ENCODE data around the gene TRAPPC11.
"Not testable (repeated sequence)": the region's sequence is repeated elsewhere in the genome, so short reads cannot be mapped to it uniquely, and the experiment has no call there.

TRAPPC11 gene

DNA sequence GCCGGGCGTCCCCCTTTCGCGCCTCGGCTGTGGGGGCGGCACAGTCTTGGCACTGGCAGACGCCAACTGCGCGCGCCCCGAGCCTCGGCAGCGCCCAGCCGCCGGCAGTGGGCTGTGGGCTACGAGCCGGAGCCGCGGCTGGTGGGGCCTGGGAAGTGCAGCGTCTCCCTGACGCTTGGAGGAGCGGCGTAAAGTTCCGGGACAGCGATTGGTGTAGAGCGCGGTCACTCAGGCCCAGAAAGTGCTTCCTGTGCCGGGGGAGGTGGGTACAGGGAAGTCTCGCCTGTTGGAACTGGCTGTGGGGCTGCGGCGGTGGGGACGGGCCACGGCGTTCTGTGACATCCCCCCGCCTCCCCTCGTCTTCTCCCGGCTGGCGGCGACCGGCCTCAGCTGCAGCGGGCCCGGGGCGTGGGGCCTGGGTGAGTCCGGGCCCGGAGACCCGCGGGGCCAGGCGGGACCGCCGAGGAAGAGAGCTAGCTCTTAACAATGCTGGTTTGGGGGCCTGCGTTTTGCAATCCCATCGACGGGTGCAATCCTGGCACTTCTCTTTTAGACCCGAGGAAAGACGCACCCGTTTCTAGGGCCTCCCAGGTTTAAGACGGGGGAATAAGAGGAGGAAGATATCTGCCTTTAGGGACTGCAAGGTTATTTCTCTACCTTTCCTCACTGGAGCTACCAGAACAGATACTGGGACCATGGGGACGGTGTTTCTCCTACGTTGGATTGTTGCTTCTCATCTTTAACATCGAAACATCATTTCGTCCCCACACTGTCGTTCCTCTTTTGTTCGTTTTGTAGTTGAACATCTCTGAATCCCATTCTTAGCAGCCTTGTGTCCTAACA is at the start of gene TRAPPC11, which contains the start of gene RWDD4:
Gene TRAPPC11, plus strand, starts transcription at position 265 of the 843 bp plus-strand sequence. CDS start 4,575 bp downstream, outside the sequence.
Gene RWDD4, minus strand, starts transcription at position 157 of the 843 bp plus-strand sequence. CDS start 233 bp downstream, outside the sequence.
- peak; percentile 92 for DNase-seq (ENCODE audit: low read depth in 2 of 2)

DNA sequence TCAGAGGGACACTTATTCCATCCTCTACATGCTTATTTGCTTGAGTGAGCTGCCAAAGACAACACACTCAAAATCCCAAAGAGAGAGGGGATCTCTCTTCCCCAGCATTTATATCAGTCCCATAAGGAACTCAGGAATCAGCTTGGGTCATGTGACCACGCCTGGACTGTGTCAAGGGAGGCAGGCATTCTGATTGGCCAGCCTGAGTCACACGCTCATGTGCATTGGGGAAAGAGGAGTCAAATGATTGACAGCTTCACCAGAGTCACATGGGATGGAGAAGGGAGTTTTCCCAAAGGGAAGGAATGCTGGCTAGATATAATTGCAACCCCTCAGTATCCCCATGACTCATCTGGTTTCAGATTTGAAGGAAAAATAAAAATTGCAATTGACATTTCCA is 49.1 kb upstream of the TRAPPC11 start:
- no peak for DNase-seq (ENCODE audit: low read depth in 2 of 2)

DNA sequence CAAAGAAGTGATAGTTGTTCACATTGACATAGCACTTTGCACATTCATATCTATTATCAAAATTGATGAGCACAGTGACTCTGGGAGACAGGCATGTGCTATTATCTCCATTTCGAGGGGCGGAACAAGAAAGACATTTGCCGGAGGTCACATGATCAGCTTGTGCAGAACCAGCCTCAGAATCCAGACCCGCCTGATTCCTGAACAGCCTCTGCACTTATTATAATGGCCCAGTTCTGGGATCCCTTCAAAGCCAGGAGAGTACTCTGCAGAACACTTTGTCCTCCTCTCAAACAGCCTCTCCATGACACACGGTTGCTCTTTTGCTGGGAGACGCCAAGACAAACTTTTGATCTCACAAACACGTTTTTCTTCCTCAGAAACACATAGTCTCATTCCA is 48.5 kb upstream of the TRAPPC11 start:
- DNase-seq (ENCODE audit: low read depth in 2 of 2), result no peak

DNA sequence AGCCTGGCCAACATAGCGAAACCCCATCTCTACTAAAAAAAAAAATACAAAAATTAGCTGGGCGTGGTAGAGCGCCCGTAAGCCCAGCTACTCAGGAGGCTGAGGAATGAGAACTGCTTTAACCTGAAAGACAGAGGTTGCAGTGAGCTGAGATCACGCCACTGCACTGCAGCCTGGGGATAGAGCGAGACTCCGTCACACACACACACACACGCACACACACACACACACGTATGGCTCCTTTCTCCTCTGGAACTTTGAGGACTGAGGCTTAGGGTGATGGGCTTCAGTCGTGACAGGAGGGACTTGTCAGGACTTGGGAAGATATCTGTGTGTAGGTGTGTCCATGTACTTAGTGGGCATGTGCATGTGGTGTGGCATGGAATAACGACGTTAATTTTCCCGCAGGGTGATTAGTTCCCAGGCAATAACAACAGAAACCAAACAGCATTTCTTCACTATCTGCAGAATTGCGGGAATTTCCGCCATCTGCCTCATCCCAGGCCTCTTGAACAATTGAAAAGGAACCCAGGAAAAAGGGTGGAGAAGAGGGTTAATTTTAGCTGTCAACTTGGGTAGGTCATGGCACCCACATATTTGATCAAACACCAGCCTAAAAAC is 47.8 kb upstream of the TRAPPC11 start:
- no peak for DNase-seq (ENCODE audit: low read depth in 2 of 2)

DNA sequence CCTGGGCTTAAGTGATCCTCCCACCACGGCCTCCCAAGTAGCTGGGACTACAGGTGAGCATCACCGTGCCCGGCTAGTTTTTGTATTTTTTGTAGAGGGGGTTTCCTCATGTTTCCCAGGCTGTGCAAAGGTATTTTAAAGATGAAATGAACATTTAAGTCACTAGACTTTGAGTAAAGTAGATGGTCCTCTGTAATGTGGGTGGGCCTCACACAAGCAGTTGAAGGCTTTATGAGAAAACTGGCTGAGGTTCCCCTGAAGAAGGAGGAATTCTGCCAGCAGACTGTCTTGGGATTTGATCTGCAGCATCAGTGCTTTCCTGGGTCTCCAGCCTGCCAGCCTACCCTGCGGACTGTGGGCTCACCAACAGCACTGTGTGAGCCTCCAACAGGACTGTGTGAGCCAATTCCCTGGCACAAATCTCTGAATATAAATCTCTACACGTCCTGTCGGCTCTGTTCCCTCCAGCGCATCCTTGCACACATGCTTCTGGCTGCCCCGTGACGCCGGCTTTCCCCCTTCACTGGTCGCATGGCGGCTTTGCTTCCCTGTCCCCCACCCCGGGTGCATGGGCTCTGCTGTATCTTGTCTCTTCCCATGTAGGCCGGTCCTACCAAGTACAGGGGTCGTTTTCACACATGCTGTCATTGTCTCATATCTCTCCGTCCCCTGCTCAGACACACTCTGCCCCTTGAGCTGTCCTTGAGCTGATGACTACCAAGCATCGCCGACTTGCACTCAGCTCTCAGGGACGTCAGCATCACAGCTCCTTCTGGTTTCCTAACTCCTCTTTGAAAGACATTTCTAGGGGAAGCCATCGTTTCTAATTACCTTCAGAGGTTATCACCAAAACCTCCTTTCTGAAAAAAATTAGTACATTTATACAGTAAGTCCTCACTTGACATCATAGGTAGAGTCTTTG is 46.5 kb upstream of the TRAPPC11 start:
- no peak for DNase-seq (ENCODE audit: low read depth in 2 of 2)

DNA sequence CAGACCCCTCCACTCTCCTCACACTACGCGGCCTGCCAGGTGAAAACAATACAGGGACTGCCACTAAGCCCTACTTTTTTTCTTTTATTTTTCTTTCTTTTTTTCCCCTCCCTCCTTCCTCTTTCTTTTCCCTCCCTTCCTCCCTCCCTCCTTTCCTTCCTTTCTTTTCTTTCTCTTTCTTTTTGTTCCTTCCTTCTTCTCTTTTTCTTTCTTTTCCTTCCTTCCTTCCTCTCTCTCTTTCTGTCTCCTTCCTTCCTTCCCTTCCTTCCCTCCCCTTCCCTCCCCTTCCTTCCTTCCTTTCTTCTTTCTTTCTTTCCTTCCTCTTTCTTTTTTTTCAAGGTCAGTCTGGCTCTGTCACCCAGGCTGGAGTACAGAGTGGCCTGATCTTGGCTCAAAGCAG is 42.0 kb upstream of the TRAPPC11 start:
- DNase-seq (ENCODE audit: low read depth in 2 of 2), result no peak

DNA sequence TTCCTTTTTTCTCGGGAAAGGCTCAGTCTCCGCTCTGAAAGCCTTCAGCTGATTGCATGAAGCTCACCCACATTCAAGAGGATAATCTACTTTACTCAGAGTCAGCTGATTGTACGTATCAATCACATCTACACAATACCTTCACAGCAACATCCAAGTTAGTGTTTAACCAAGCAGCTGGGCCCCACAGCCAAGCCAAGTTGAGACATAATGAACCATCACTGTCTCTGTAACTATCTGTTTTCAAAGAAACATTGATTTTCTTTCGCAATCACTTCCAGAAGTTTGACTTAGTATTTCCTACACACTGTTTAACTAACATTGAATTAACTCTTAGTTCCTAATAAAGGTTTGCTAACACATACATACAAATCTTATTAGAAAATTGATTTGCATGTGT is 40.4 kb upstream of the TRAPPC11 start:
- no peak for DNase-seq (ENCODE audit: low read depth in 2 of 2)

DNA sequence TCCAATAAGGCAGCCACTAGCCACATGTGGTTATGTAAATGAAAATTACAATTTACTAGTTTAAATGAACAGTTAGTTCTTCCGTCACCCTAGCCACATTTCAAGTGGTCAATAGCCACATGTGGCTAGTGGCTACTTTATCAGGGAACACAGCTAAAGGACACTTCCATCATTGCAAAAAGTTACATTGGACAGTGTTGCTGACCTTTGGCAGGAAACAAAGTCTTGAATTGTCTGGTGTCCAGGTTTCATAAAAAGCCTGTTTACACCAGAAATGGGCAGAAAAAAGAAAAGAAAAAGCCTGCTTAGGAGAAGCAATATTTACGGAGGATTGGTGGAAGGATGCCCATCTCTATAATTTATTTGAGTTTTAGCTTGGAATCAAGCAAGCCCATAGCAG is 38.7 kb upstream of the TRAPPC11 start:
- DNase-seq (ENCODE audit: low read depth in 2 of 2), result no peak

DNA sequence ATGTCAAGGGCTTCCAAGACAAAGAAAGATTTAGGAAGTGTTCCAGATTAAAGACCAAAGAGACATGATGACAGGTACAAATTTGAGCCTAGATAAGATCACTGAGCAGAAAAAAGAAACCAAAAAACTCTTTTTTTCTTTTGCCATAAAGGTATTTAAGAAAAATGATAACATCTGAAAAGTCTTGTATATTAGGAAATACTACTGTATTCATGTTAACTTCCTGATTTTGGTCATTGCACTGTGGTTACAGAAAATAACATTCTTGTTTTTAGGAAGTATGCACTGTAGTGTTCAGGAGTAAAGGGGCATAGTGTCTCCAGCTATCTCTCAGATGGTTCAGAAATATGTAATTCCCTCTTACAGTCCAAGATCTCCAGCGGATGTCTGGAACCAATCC is 37.2 kb upstream of the TRAPPC11 start:
- DNase-seq (ENCODE audit: low read depth in 2 of 2), result no peak

DNA sequence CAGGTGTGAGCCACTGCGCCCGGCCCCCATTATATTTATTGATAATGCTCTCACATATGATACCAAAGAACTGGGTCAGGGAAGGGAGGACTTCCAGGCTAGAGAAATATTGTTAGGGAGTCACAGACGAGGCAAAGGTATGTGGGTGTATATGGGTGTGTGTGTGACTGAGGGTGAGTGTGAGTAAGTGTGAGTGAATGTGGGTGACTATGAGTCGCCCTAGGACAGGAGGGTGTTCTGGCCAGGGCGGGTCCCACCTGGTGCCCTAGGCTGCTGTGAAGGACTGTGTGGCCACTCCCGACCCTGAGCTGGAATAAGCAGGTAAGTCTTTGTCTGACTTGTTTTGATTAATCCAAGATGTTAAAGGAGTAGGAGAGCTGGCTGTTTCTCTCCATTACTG is 34.5 kb upstream of the TRAPPC11 start:
- DNase-seq (ENCODE audit: low read depth in 2 of 2), result no peak

DNA sequence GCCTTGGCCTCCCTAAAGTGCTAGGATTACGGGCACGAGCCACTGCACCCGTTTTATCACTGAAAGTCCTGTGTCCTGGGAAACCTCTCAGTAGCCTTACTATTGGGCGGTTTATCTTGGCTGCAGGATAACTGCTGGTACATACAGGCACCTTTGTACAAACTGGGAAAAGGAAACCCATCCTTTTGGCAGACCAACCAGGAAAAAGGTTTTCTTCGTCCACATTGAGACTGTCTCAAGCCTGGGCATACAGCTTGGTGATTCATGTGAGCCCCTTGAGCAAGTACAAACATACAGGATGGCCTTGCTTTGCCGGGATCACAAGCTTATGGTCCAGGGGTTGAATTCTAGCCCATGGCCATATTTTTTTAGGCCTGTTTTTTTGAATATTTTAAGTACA is 32.9 kb upstream of the TRAPPC11 start:
- DNase-seq (ENCODE audit: low read depth in 2 of 2), result no peak

DNA sequence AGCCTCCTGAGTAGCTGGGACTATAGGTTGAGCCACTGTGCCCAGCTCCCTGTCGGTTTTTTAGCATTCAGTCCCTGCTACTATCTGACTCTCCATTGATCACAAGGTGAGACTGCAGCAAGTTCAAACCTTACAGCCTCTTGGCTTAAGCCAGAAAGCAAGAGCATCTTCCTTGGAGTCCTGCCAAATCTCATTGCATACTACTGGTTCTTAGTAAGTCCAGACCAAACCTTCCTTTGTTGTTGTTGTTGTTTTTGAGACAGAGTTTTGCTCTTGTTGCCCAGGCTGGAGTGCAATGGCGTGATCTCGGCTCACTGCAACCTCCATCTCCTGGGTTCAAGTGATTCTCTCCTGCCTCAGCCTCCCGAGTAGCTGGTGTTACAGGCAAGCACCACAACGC is 31.8 kb upstream of the TRAPPC11 start:
- DNase-seq (ENCODE audit: low read depth in 2 of 2), result not testable (repeated sequence)

DNA sequence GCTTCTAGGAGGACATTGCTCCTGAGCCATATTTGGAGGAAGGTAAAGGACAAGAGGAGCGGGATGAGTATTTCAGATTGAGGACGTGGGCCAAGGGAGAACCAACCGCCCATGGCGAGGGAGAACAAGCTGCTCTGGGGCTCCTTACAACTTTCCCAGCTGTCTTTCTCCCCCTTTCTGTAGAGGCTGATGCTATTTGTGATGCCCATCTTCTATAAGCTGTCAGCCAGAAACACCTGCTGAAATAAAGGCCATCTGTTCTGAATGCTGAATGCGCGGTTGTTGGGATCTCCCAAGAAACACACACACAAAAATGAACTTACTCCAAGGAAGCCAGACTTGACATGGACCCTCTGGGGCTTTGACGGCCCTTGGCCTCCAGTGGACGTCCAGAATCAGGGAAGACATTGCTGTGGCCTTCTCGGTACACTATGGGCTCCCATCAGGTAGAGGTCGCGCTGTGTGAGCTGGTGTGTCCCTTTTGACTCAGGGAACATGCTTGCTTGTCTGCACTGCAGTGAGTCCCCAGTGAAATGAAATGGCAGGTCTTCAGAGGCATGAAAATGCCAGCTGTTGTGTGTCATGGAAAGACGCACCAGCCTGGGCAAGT is 31.0 kb upstream of the TRAPPC11 start:
- DNase-seq (ENCODE audit: low read depth in 2 of 2), result no peak

DNA sequence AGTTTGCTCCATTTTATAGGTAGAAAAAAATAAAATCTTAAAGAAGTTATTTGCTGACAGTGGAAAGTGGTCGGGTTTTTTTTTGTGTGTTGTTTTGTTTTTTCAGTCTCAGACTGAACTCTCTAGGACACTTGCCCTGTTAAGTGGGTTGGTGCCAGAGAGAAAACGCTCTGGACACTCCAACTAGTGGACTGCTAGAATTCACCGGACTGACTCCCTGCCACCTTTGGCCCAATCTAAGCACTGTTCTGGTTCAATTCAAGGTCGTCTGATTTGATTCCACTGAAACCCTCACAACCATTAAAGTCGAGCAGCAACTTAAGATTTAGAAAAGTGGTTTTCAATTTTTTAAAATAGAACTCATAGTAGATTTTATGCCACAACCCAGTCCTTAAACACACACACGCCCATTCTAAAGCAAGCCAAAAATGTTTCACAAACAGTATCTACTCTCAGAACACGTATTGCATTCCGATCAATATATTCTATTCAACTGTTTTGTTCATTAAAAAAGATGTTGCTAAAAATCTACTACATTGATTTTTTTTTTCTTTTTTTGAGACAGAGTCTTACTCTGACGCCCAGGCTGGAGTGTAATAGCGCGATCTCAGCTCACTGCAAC is 27.4 kb upstream of the TRAPPC11 start:
- no peak for DNase-seq (ENCODE audit: low read depth in 2 of 2)

DNA sequence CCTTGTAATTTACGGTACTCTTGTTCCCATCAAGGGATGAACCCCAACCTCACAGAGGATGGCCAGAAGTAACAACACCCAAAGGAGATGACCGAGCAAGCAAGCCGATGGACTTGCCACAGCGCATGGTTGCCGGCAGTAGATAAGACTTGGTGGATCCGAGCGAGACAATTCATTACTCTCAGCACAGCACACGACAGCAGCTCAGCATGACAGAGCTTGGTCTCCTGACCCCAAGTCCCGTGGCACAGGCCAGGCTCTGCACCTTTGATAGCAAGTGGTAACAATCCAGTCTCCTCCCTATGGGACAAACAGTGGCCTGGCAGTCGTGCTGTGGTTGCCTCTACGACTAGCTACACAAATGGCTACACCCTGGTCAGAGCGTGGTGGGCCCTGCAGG is 26.4 kb upstream of the TRAPPC11 start:
- no peak for DNase-seq (ENCODE audit: low read depth in 2 of 2)

DNA sequence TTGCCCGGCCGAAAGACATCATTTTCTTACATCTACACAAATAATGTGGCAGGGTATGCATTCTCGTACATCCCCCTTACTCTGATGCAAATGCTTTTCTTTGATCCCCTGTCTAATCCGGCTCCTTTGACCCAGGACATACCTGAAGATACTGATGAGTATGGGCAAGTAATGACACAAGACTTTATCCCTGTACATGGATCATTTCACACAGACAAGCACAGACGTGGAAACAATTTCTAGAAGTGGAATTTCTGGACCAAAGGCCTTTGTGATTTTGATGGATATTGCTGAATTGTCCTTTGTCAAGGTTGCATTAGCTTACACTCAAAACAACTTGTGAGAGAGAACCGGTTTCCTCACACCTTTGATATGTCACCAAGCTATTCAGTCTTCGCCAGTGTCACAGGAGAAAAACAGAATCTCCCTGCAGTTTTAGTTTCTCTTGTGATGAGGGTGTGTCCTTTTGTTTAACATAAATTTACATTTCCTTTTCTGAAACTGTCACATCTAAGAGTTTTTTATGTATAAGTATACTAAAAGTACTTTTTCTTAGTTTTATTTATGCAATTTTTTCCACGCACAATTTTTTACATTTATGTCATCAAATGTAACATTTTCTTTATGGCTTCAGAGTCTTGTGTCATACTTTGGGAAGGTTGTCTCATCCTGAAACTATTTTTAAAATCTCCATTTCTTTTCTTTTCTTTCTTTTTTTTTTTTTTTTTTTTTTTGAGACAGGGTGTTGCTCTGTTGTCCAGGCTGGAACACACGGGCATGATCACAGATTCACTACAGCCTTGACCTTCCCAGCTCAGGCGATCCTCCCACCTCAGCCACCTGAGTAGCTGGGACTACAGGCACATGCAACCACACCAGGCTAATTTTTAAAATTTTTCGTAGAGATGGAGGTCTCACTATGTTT is 25.4 kb upstream of the TRAPPC11 start:
- DNase-seq (ENCODE audit: low read depth in 2 of 2), result no peak

DNA sequence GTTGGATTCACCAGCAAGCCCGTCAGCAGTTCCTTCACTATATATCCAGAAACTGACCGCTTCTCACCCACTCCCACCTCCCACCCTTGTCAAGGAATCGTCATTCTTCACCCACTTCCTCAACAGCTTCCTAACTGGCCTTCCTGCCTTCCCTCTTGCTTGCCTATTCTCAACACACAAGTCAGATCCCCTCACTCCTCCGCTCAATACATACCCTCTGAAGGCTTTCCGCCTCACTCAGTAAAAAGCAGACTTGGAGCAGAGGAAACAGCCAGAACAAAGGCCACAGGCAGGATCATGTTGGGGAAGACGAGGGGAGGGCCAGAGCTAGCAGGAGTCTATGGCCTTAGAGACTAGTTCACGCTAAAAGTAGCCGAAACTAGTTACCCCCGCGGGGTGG is 23.8 kb upstream of the TRAPPC11 start:
- no peak for DNase-seq (ENCODE audit: low read depth in 2 of 2)

DNA sequence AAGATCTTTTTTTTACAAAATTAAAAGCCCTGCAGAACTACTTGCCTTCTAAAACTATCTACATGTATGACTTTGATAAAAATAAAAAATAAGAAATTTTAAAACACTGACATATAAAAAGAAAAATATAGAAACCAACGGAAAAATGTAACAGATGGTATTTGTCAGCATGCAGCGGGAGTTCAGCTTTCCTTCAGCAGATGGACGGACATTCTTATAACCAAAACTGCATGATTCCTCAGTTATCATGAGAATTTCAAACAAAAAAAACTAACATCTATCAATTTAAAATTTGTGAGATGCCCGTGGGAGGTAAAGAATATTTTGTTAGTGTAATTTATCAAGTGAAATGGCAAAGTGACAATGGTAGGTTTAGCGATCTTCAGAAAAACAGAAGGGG is 23.4 kb upstream of the TRAPPC11 start:
- DNase-seq (ENCODE audit: low read depth in 2 of 2), result no peak

DNA sequence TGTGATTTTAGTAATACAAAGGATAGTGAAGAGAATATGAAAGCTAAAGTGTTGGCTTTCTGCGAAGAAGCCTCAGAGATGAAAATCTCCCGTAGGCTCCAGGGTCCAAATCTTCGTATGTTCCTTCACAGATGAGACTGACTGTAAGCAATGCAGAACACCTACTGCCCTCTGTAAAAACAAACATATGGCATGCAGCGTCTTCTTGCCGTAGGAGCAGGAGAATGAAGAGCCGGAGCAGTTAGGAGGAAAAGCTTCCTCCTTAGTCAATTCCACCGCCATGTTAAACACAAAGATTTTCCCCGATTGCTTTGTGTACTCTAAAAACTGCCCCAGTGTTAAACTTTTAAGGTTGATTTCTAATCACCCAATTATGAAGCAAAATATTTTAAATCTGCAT is 22.6 kb upstream of the TRAPPC11 start:
- DNase-seq (ENCODE audit: low read depth in 2 of 2), result no peak

DNA sequence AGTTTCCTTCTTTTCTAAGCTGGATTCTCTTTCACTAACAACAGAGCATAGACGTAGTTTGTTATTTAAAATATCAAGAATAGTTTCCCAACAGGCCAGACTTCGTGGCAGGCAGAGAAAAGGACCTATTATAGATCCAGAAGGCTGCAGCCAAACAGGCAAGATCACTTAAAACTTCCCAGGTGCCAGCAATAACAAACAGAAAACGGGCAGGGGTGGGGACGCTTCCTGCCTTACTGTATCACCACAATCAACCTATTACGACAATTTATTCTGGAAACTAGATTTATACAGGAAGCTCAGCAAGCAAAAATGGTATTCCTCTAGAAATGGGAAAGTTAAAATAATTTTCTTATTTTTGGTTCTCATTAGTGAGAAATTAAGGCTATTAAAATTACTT is 22.2 kb upstream of the TRAPPC11 start:
- no peak for DNase-seq (ENCODE audit: low read depth in 2 of 2)

Measured in stimulated activated CD8-positive, alpha-beta memory T cell treated with anti-CD3 and anti-CD28 coated beads, Interleukin-15, amount 100 ng/mL, for 4 hours (primary cell).